Heart left ventricle (tissue), 13 donors: Measurements from ENCODE around the gene PAGE2B.

Source experiments
- POLR2A ChIP-seq, 2 donors: fragments of 450-650 bp; IDR thresholded peaks; one replicate each; pipeline ENCODE4 v1.6.1; 2017; ENCODE audit warnings: antibody characterized with exemption in 2 of 2, mild to moderate bottlenecking in 2 of 2, moderate library complexity in 2 of 2
- TF ChIP-seq, protein P1 (sequence below), 12 donors: fragments of 200-600 bp; sonication (generic) in 4 of 12; IDR thresholded peaks; one replicate each; pipeline versions ENCODE4 v1.5.0 to v1.8.0; 2018 to 2022; ENCODE audit warnings: antibody characterized with exemption in 12 of 12, mild to moderate bottlenecking in 5 of 12
- donor health status: ischemic (EF 13 %, LVEDD 7.1; RV severe dilation, severe dysfunction).
- donor health status: DM: no; HTN: yes; CAD: no.
- donor health status: DM: no; HTN: no; CAD: no.
- donor health status: ischemic (EF 25% LVEDD 6.9; RV normal size, moderate dysfunction).
- donor health status: ischemic (EF 25% LVEDD 5.7; RV mildly dilated, moderate dysfunction).
- donor health status: ischemic (EF 35%, LVEDD 5.7; RV mildly dilated, moderate dysfunction).
- donor health status: nonischemic (EF 11% LVEDD 7.7; RV severe dilation, severe dysfunction).
- donor health status: DM: yes; HTN: yes; CAD: no.
- donor health status: PGD.
- donor health status: ischemic (EF 29% LVEDD 5.4; RV normal size, mild dysfunction).
- donor health status: nonischemic (EF 23%, LVEDD 6.1; RV moderate dilation, normal function).

DNA sequence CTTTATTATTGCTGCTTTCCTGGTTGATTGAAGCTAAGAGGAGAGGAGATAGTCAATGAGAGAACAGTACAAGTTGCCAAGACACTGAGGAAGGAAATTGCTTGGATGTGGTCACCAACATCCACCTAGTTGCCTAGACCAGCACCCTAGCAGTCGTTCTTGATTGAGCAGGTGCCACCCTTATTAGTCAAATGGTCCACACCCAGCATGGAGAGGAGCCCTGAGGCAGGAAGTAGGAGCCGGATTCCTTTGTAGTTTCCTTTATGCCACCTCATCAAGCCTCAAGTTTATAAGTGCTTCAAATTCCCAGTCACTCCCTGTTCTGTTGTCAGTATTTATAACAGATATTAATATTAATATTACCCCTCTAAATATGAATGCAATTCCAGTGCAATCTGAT, 33.1 kb downstream of the PAGE2B start:
- TF ChIP-seq, protein P1, sequence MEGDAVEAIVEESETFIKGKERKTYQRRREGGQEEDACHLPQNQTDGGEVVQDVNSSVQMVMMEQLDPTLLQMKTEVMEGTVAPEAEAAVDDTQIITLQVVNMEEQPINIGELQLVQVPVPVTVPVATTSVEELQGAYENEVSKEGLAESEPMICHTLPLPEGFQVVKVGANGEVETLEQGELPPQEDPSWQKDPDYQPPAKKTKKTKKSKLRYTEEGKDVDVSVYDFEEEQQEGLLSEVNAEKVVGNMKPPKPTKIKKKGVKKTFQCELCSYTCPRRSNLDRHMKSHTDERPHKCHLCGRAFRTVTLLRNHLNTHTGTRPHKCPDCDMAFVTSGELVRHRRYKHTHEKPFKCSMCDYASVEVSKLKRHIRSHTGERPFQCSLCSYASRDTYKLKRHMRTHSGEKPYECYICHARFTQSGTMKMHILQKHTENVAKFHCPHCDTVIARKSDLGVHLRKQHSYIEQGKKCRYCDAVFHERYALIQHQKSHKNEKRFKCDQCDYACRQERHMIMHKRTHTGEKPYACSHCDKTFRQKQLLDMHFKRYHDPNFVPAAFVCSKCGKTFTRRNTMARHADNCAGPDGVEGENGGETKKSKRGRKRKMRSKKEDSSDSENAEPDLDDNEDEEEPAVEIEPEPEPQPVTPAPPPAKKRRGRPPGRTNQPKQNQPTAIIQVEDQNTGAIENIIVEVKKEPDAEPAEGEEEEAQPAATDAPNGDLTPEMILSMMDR (IDR thresholded peaks at IDR 0.05): no peak
- no peak for TF ChIP-seq POLR2A (IDR thresholded peaks at IDR 0.05)
